Left ventricle myocardium inferior (tissue), 1 donor: ENCODE results near the gene CCBE1. TPM values are rescaled to one million over a fixed set of nuclear protein-coding genes. Genes with fewer than 3 reads are reported as not detected.

Experiments
- DNase-seq: peaks from one replicate; pipeline ENCODE4 v3.0.0-alpha.2; 2020
- H3K27ac ChIP-seq: fragments of 200-600 bp; replicated peaks from 2 replicates; pipeline ENCODE4 v1.8.0; 2021
- H3K27me3 ChIP-seq: fragments of 200-600 bp; 2 replicates; pipeline ENCODE4 v1.8.0; 2021; ENCODE audit warnings: low read depth
- H3K36me3 ChIP-seq: fragments of 200-600 bp; 2 replicates; pipeline ENCODE4 v1.8.0; 2021
- H3K4me1 ChIP-seq: fragments of 200-600 bp; 2 replicates; pipeline ENCODE4 v1.8.0; 2021
- H3K4me3 ChIP-seq: fragments of 200-600 bp; 2 replicates; pipeline ENCODE4 v1.8.0; 2021; ENCODE audit warnings: mild to moderate bottlenecking, moderate library complexity
- H3K9me3 ChIP-seq: fragments of 200-600 bp; replicated peaks from 2 replicates; pipeline ENCODE4 v1.8.0; 2021
- CTCF ChIP-seq: fragments of 200-600 bp; IDR thresholded peaks from 2 replicates; pipeline ENCODE4 v1.8.0; 2021; ENCODE audit warnings: antibody characterized with exemption, mild to moderate bottlenecking, borderline replicate concordance
- intact Hi-C: fragments of 100-400 bp; cut with micrococcal nuclease; formaldehyde crosslinking; loops from one replicate; pipeline ENCODE4 v1.11.0; 2022
- total RNA-seq: library from RNA; stranded (reverse); fragmentation: NEBNext Ultra II Directional; extraction: Animal tissue kit (Norgen Biotek cat#: 25700); gene quantifications from one replicate; pipeline ENCODE4 v1.2.1, GENCODE V29; 2021
- donor health status: DM: no; HTN: yes; CAD: no; lungs with severe emphysema.

The CCBE1 gene
- total RNA-seq, 1 donor from 2014 or later, result 3.2 TPM

- no peaks in the 10 kb centered on the region for H3K9me3 ChIP-seq
- intact Hi-C loops, result no loop called here
- peak overlapping the region; percentile 32 for H3K27ac ChIP-seq
- H3K4me3 ChIP-seq, result no peak overlapping the region
- peaks cover 55% of the 10 kb centered on the region for H3K4me1 ChIP-seq
- DNase-seq, result peak; percentile 62
- no peak for TF ChIP-seq CTCF
- no peaks in the 10 kb centered on the region for H3K36me3 ChIP-seq
- H3K27me3 ChIP-seq, result no peaks in the 10 kb centered on the region
These were observed 145.2 kb downstream of the CCBE1 start for GRCh38 chr18:59551902-59552635.

- Histone ChIP-seq H3K4me3 (no peak overlapping the region), H3K27me3 (no peaks in the 10 kb centered on the region), H3K9me3 (no peaks in the 10 kb centered on the region), H3K27ac (peak overlapping the region; percentile 76), H3K4me1 (peaks cover 44% of the 10 kb centered on the region), H3K36me3 (no peaks in the 10 kb centered on the region)
- no peak for DNase-seq
- TF ChIP-seq CTCF, result no peak
- intact Hi-C loops, result no loop called here
These were observed 147.1 kb downstream of the CCBE1 start for GRCh38 chr18:59550174-59550516.

GRCh38 chr18:59549503-59550173, 147.6 kb downstream of the CCBE1 start:
- peak; percentile 46 for DNase-seq
- Histone ChIP-seq H3K4me1 (peaks cover 44% of the 10 kb centered on the region), H3K4me3 (no peak overlapping the region), H3K27me3 (no peaks in the 10 kb centered on the region), H3K36me3 (no peaks in the 10 kb centered on the region), H3K9me3 (no peaks in the 10 kb centered on the region), H3K27ac (peak overlapping the region; percentile 76)
- intact Hi-C loops, result no loop called here
- TF ChIP-seq CTCF, result no peak

- Histone ChIP-seq H3K4me1 (peaks cover 31% of the 10 kb centered on the region), H3K27me3 (no peaks in the 10 kb centered on the region), H3K36me3 (no peaks in the 10 kb centered on the region), H3K27ac (no peak overlapping the region), H3K4me3 (no peak overlapping the region), H3K9me3 (no peaks in the 10 kb centered on the region)
- no peak for DNase-seq
- no peak for TF ChIP-seq CTCF
- intact Hi-C loops, result no loop called here
These were observed 149.5 kb downstream of the CCBE1 start for GRCh38 chr18:59547581-59548182.

- intact Hi-C loops, result no loop called here
- no peak for TF ChIP-seq CTCF
These were observed 151.0 kb downstream of the CCBE1 start for GRCh38 chr18:59546188-59546587.

More at GRCh38 chr18:59546188-59546587, 151.0 kb downstream of the CCBE1 start:
- Histone ChIP-seq H3K36me3 (no peaks in the 10 kb centered on the region), H3K27me3 (no peaks in the 10 kb centered on the region), H3K4me1 (peaks cover 16% of the 10 kb centered on the region), H3K27ac (no peak overlapping the region), H3K4me3 (no peak overlapping the region), H3K9me3 (no peaks in the 10 kb centered on the region)
- no peak for DNase-seq
